Measurements from ENCODE around the gene KCNK16.

KCNK16 gene

DNA sequence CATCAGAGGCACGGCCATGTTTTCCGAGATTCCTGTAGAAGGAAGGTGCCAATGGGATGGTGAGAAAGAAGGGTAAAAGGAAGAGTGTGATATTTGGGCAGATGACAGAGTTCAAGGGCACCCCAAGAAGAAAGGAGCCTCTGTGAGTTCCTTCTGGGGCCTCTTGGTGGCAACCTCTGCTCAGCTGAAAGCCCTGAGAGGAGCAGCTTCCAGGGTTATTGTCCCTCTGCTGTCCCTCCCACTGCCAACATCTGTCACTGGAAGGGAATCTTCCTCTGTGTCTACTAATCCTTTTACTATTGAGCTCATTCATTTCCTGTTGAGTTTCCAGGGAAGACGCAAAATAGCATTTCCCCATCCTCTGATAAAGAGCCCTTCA is 40.0 kb upstream of the KCNK16 start:
- TF ChIP-seq, protein P1, sequence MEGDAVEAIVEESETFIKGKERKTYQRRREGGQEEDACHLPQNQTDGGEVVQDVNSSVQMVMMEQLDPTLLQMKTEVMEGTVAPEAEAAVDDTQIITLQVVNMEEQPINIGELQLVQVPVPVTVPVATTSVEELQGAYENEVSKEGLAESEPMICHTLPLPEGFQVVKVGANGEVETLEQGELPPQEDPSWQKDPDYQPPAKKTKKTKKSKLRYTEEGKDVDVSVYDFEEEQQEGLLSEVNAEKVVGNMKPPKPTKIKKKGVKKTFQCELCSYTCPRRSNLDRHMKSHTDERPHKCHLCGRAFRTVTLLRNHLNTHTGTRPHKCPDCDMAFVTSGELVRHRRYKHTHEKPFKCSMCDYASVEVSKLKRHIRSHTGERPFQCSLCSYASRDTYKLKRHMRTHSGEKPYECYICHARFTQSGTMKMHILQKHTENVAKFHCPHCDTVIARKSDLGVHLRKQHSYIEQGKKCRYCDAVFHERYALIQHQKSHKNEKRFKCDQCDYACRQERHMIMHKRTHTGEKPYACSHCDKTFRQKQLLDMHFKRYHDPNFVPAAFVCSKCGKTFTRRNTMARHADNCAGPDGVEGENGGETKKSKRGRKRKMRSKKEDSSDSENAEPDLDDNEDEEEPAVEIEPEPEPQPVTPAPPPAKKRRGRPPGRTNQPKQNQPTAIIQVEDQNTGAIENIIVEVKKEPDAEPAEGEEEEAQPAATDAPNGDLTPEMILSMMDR (IDR thresholded peaks at IDR 0.05), result no peak

DNA sequence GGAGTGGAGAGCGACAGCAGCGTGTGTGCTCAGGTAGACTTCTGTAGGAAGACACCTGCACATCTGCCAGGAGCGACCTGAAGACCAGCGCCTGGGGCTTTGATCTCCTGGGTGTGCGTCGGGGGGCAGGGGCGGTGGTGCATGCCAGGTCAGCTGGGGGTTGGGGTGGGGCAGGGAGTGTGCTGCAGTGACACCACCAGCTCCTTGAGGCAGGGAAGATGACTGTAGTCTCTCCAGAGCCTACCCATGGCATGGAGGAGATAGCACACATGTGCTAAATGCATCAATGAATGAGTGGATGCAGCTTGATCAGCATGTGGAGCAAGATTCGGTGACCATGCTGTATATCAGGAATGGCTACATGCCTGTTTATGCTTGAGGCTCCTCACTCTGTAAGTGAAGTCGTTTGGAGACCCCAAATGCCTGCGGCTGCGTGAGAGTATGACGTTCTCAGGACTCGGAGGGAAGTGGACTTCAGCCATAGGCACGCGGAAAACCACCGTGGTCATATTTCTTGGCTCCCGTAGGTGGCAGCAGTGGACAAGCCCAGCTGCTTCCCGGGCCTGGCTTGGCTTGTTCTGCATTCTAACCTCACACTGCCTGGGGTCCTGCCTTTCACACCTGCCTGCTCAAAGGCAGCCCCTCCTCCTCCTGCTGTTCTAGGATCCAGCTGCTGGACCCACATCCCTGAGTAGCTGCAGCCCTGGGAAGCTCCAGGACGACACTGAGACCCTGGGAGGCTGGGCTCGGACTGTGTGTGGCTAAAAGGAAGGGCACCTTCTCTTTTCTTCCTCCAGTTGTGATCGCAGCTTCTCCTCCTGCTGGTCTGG is 39.4 kb upstream of the KCNK16 start:
- TF ChIP-seq, protein P1 (IDR thresholded peaks at IDR 0.05), result peak; percentile 67

DNA sequence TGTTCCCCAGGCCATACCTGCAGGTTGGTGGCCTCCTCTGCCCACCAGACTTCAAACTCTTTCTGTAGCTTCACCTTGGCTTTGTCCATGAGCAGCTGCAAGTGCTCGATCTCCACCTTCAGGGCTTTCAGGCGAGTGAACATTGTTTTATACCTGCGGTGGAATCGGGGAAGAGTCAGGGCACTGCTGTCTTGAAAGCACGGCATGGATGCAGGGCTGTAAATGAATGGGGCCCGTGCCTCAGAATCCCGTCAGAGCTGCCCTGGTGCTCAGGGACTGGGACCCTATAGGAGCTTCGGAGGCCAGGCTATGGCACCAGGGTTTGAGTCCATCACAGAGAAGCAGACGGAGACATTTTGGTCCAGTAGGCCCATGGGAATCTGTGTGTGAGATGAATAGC is 37.9 kb upstream of the KCNK16 start:
- TF ChIP-seq, protein P1 (IDR thresholded peaks at IDR 0.05), result no peak

DNA sequence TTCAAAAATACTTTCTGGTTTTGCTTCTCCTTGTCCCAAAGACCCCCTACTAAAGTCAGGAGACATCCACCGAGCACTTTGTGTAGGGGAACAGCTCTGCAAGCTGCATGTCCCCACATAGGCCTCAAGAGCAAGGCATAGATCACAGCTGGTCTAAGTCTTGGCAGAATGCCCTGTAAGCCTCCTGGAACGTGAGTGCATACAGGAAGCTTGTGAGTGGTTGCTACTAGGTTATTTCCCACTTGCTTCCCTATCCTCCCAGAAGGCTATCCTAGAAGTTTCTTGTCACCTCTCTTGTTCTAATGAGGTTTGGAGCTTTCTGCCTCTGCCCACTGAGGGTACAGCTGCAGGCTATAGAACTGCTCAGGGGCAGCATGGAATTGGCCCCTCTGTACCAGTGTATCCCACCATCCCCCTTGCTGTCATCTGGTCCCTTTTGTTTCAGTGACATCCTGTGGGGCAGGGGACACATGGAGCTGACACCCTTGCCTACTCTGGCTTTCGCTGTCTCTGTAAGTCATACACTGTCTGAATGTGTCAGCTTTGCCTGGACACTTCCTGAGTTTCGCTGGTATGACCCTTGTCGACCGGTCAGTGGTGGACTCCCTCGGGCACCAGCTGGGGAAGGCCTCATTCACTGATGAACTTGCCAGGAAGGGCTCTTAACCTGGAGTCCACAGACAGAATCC is 35.6 kb upstream of the KCNK16 start:
- TF ChIP-seq, protein P1 (IDR thresholded peaks at IDR 0.05), result no peak

DNA sequence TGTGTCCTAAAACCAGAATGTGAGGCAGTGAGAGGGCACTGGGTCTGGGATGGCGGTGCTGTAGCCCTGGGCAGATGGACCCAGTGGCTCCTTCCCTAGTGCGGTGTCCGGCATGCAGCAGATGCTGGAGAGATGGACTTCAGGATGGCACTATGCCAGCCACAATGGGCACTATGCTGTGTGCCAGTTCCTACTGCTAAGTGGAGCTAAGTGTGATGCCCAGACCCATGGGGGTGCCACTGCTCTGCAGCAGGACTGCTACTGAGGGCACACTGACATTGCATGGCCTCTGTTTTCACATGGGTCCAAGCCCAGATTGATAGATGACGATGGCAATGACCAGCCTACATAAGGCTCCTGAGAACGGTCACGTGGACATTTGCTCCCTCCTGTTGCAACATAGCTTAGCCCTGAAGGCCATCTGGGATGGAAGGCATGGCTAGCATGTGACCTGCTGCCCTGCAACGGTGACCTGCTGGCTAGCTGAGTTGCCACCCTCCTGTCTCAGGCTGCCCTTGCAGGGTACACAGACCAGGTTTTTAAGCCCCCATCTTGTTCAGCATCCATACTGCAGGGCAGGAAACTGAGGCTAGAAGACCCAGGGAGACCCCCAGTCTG is 31.3 kb upstream of the KCNK16 start:
- TF ChIP-seq, protein P1 (IDR thresholded peaks at IDR 0.05), result no peak

DNA sequence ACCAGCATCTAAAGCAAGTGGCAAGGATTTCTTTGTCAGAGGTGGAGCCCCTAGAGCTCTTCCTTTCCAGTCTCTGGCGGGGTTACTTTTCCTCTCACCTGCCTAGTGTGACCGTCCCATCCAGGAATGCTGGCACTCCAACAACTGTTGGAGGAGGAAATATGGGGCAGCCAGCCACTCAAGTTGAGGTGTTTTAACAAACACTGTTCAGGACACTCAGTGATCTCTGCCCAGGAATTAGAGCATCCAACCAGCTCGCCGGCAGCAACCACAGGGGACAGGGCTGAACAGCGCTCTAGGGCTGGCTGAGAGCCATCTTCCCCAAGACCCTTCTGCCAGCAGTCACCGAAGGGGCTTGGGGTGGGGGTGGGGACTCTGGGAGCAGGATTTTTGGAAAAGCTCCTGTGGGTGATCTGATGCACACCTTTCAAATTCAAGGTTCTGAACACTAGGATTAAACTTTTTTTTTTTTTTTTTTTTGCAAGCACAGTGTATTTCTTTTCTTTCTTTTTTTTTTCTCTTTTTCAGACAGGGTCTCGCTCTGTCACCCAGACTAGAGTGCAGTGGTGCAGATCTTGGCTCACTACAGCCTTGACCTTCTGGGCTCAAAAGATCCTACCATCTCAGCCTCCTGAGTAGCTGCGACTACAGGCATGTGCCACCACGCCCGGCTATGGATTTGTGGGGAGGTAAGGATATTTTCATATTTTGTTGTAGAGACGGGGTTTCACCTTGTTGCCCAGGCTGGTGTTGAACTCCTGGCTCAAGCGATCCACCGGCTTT is 28.4 kb upstream of the KCNK16 start:
- TF ChIP-seq, protein P1 (IDR thresholded peaks at IDR 0.05), result no peak

DNA sequence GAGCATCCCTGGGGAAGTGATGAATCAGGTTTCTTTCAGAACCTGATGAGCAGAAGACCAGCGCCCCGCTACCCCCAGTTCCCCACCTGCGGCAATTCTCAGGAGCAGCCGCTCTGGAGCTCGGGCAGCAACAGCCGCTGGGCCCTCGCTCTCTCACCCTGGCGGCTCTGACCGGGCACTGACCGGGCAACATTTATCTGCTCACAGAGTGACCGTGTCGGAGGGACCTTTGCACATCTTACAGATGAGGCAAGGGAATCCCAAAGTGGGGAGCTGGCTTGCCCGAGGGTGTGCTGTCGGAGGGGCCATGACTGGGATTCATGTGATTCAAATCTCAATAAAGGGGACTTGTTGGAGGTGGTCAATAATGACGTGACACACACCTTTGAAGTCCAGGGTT is 26.2 kb upstream of the KCNK16 start:
- TF ChIP-seq, protein P1 (IDR thresholded peaks at IDR 0.05), result no peak
